GM19463 (cell line): ENCODE results near the gene IDH3A.

Experiments used
- ATAC-seq: cut with Tn5 transposase; IDR thresholded peaks from one replicate; pipeline ENCODE4 v1.9.1; 2021; ENCODE audit warnings: mild to moderate bottlenecking, moderate library complexity; ENCODE audit not compliant: unreplicated experiment

The IDH3A gene

DNA sequence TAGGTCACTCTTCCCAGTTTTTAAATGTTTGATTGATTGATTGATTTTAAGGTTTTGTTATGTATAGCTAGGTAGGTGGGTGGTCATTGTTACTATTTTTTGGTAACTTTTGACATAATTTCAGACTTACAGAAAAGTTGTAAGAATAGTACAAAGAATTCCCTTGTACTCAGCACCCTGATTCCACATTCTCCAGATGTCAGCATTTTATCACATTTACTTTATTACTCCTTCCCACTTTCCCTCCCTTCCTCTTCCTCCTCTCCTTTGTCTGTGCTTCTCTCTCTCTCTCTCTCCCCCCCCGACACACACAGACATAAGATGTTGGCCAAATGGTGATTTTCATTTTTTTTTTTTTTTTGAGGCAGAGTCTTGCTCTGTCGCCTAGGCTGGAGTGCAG lies 14.8 kb downstream of the IDH3A start:
- ATAC-seq, result no peak

DNA sequence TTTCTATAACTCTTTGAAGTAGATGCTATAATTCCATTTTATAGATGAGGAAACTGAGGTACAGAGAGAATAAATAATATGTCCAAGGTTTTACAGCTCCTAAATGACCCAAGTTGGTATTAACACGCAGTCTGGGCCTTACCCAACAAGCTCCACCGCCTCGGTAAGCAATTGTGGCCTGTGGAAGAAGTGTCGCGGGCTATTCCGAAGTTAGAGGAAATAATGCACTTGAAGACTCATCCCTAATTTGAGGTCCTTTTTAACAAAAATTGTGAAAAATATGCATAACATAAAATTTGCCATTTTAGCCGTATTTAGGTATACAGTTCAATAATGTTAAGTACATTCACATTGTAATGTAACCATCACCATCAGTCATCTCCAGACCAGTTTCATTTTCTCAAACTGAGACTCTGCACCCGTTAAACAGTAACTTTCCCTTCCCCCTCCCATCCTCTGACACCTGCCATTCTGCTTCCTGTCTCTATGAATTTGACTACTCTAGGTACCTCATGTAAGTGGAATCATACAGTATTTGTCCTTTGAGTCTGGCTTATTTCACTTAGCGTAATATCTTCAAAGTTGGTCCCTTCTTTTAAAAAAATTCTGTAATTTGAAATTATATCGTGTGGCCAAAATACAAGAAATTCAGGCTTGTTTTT lies 18.2 kb downstream of the IDH3A start:
- peak; percentile 79 for ATAC-seq

DNA sequence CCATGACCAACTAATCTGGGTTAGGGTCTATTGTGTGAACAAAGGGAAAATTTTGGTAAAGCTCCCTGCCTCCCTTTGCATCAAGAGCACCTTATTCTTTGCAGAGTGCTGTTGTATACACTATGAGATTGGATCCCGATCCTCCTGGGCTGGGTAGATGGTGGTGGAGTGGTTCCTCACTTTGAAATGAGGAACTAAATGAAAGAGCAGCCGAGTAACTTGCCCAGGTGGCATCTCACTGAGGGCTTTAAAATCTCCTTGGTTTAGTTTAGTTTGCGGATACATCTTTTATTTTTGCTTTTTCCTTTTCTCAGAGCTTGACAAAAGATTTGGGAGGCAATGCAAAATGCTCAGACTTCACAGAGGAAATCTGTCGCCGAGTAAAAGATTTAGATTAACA lies 19.4 kb downstream of the IDH3A start:
- no peak for ATAC-seq

DNA sequence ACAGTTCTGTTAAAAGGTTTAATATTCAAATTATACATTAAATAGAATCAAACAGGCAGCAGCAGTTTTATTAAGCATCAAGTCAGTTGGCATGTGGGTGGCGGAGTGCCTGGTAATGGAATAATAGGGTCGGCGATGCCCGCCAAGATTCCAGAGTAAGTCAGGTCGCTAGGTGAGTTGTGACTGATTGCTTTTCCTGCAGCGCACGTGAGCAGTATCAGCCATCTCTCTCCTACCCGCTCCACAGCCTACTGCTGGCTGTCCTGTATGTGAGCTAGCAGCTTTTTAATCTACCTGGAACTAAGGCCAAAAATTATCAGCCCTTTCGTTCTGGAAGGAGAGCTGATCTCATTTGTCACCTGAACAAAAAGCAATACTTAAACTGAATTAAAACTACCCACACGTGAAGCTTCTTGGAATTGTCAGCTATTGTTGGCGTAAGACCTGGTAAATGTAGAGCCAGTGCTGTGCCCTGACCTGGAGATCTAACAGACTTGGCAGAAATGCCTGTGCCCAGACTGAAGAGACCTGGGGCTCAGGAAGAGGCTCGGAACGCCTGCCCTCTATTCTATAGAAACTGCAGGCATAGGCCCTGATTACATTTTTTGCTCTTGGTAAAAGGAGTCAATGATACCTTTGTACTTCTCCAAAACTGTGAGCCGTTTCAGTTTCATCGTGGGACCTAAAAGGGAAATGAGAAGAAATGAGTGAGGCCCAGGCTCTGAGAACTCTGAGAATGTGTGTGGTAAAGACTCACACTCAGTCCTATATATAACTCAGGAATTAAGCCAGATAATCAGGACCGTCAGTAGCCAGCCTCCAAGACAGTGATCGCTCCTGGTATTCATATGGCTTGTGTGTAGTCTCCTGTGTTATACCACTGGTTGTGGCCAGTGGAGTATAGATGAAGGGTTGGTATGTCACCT lies 21.9 kb downstream of the IDH3A start:
- ATAC-seq, result peak; percentile 49

DNA sequence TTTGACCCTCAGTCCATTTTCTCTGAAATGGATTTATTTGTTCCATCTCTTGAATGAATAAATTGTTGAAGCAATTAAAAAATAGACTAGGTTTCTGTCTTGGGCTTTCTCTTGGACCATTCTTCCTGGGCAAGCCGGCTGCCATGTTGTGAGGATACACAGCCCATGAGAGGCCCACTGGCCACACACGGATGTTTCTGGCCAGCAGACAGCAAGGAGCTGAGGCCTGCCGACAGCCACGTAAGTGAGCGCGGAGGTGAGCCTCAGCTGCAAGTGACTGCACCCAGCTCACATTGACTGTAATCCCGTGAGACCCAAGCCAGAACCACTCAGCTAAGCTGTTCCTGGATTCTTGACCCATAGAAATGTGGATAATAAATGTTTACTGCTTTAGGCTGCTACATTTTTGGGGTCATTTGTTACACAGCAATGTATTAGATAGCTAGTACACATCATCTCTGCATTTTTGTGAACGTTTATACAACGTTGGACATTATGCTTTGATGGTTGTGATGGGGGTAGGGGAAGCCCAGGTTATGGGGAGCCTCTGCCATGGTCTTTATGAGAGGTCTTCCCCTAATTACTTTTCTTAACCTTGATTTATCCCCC lies 22.8 kb downstream of the IDH3A start:
- ATAC-seq, result no peak

DNA sequence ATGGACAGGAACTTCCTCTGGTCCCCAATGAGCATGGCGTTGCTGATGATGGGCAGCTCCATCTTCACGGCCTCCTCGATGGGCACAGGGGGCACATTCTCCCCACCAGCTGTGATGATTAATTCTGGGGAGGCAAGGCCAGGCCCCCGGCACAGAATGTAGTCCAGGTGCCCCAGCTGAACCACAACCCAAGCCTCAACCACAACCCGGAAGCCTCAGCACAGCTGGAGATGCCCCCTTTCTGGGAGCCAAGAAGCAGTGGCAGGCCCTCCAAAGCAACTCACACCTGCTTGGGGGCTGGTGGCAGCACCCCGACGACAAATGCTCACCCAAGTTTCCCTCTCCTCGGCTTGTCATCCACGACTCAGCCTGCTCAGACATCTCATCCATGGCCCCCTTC lies 25.2 kb downstream of the IDH3A start:
- no peak for ATAC-seq

DNA sequence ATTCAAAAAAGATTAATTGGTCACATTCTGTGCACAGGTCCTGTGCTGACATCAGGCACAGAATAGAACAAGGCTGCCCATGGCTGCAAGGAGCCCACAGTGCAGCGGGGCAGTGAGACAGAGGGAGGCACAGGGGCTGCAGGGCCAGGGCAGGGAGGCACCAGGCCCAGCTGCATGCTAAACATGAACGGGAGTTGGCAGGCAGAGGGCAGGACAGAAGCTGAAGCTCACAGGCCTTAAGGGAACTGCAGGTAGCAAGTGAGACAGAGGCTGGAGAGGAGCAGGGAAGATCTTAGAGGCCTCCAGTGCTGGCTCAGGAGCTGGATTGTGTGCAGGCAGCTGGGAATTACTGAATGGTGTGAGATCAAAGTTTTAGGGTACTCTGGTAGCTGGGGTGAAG lies 26.2 kb downstream of the IDH3A start:
- no peak for ATAC-seq

DNA sequence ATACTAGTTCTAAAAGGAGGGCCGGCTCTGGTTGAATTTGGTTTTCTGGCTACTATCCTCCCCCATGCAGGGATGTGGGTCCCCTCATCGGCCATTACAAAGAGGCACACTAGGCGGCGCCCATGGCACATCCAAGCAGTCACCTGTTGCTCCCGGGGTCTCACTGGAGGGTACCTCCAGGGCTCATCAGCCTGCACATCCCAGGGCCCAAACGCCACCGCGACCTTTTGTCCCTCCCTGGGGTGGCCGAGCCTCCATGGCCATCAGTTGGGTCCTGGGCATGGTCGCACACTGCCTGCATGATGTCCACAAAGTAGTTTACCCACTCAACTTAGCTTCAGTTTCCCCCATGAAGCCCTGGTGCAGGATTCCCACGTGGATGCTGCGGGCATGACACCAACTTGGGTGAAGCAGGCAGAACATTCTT lies 28.3 kb downstream of the IDH3A start:
- ATAC-seq, result no peak

DNA sequence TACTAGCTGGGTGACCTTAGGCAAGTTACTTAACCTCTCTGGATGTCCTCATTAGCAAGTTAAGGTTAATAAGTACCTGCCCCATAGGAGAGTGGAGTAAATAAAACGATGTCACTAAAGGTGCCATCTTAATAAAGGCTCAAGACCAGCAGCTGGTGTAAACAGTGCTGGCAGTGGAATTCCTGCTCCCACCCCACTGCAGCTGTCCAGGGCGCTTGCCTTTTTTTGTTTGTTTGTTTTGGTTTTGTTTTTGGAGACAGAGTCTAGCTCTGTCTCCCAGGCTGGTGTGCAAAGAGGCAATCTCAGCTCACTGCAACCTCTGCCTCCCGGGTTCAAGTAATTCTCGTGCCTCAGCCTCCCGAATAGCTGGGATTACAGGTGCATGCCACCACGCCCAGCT lies 28.9 kb downstream of the IDH3A start:
- no peak for ATAC-seq

DNA sequence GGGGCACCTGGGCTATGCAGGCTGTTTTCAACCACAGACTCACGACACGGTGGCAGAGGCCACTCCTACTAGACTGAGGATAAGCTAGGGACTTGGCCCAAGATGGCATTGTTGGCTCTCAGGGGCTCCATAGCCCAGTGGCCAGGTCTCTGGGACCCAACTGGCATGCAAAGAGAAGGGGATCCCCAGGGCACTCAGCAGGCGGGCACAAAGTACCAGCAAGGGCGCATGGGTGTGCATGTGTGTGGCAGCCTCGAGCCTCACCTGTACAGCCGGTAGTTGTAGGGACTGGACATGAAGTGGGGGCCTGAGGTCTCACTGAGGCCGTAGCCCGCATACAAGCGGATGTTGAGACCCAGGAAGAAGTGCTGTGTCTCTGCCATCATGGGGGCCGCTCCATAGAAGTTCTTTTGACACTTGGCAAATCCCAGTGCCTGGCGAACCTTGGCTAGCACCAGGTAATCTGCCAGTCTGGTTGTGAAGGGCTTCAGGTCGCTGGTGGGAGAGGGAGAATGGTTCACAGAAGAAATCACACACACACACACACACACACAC lies 30.2 kb downstream of the IDH3A start:
- no peak for ATAC-seq

DNA sequence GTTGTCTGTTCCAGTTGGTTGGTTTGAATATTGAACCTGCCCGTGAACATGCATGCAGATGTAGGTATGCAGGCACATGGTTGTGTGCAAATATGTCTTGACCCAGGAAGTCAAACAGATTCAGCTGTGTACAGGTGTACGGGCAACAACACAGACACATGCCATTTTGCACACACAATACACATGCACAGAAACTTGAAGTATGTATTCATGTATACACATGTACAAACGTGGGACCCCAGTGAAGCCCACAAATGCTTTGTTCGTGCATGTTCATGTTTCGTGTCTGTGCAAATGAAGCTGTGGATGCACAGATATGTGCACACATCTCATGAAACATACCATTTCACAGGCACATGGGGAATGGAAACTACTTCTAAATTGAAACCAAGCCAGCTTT lies 30.7 kb downstream of the IDH3A start:
- no peak for ATAC-seq

DNA sequence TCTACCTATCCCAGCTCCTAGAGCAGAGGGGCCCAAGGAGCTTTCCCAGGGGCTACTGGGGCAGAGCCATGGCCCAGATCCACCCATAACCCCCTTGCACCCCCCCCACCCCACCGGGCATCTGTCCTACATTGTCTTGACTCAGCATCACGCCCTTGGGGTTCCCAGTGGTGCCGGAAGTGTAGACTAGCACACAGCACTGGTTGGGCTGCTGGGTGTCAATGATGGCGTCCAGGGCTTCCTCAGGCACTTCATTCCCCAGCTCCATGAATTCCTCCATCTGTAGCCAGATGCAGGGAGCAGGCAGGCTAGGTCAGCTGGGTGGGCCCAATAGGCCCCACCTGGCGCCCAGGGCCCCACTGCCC lies 33.2 kb downstream of the IDH3A start:
- ATAC-seq, result no peak

DNA sequence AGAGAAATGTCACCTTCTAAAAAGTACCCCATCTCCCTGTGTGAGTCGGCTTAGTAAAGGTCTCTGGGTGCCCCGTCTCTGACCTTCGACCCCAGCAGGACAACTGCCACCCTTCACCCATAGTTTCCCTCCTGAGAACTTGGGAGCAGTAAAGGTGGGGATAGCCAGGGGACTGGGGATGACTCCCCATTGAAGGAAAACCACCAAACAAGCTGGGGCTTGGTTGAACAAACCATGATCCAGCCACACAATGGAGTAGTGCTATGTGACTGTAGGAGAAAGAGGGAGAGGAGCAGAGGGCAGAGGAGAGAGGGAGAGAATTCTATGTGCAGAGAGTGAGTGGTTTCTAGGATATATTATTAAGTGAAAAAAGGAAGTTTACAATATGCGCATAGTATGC lies 33.7 kb downstream of the IDH3A start:
- no peak for ATAC-seq

DNA sequence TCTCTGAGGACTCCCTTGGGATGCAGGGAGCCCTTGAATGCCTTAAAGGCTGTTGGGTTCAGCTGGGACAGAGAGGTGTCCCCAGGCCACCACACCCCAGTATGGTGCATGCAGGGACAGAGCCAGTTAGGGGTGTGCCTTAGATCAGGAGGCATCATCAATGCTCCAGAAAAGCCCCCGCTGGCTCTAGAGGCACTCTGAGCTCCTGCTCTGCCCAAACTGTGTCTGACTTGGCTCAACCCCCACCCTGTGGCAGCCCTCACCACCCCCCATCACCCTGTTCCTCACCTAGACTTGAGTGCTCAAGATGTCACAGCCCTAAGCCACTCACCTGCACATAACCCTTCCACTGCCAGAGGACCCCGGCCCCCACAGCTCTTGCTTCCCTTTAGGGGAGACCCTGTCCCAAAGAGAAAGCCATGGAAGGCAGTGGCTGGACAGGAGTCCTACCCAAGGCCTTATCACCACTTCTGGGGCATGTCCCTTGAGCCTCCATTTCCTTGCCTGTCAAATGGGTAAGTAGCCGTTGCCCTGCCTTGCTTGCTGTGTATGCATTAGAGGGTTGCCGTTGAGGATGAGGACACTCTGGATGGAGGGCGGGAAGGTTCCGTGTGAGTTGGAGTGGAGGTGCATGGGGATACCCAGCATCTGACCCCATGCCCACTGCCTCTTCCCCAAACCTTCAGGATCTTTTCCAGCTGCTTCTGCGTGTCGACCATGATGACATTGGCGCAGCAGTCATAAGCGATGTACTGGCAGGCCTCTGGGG lies 43.8 kb downstream of the IDH3A start:
- ATAC-seq, result no peak

DNA sequence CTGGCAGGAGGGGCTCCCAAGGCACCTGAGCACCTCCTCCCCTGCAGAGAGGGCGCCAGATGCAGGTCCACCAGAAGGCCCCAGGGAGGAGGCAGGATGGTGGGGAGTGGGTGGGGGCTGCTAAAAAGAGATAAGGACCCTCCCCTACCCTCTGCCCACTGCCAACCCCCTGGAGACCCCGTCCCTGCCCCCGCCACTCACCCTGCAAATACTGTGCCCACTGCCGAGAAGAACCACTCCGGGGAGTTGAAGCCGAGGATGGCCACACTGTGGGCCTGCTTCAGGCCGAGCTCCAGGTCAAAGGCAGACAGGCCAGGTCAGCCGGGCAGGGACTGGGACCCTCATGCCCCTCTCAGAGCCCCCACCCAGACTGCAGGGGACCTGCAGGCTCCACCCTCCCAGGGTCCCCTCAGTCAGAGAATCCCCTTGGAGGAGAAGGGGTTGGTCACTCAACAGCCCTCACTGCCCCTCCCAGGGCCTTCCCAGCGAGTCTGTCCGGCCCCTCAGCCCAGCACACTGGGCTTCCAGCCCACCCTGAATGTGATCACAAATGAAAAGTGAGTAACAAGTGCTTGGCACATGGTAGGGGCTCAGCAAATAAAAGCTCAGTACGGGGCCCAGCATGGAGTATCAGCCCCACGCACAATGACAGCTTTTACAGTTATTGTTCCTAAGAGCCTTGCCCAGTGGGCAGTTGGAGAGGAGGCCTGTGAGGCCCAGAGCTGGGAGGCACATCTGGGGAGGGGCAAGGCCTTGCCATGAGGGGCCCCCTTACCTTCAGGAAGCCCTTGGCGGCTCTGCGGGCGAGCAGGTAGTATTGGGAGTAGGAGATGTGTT lies 44.8 kb downstream of the IDH3A start:
- no peak for ATAC-seq

DNA sequence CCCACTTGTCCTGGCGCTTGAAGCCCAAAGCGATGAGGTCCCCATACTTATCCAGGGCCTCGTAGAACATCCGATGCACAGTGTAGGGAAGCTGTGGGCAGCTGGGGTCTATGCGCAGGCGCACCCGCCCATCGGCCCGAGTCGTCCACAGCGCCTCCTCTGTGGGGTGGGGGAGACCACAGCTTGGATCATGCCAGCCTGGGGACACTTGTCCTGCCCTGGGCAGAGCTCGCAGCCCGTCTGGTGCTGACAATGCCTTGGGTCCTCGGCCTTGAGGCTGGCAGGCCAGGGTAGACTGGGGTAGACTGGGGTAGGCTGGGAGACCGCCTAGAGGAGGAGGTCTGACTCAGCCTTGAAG lies 45.4 kb downstream of the IDH3A start:
- no peak for ATAC-seq

DNA sequence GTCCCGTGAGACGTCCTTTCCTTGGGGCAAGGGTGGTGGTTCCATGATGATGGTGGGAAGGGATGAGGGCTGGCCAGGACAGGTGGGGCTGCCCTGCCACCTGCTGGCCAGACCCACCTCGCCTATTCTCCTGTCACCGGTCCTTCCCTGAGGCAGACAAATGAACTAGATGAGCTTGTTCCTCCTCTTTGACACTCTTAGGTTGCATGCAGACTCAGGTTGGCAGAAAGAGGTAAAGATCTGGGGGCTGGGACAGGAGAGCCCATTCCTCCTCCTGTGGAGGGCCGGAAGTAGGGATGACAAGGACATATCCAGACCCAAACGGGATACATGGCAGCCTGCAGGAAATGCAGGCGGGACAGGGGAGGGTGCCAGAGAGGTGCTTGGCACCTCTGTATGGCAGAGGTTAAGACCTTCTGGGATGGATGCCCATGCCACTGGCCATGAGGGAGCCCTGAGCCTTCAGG lies 46.6 kb downstream of the IDH3A start:
- no peak for ATAC-seq

DNA sequence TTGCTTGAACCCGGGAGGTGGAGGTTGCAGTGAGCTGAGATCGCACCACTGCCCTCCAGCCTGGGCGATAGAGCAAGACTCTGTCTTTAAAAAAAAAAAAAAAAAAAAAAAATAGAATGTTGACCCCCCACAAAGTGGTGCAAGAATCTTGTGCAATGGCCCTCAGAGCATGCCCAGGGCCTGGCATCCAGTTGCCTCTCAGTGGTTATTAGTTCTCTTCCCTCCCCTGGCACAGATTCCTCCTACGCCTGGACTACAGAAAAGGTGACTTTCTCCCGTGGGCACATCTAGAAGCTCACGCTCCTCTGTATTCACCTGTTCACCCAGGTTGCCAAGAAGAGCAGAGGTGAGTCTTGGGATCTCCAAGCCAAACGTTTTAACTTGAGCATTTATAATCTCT lies 48.5 kb downstream of the IDH3A start:
- ATAC-seq, result no peak

DNA sequence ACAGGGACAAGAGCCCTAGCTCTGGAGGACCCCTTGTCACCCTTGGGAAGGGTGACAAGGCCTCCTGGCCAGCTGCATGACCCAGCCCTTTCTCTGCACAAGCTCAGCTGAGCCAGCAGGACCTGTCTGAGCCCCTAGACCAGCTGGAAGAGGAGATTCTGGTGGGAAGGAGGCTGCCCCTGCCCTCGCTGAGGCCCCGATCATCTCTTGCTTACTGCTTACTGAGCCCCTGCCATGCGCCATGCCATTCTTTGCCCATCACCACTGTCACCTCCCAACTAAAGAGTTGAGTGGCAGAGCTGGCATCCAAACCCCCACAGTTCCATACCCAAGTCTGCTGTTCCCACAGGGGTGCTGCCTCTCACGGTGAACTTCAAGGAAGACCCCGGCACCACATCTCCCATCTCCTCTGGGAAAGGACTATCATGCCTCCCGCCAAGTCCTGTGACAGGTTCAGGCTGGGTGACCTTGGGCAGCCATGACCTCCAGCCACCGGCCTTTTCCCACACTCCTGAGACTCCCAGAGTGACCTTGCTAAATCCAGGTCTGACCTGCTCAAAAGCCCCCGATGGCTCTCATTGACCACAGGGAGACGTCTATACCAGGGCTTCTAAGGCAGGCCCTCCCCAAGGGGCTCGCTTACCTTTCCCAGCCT lies 51.2 kb downstream of the IDH3A start:
- ATAC-seq, result no peak
